ENCODE measurements around the gene ASPSCR1. TPM values are rescaled to one million over a fixed set of nuclear protein-coding genes. Genes with fewer than 3 reads are reported as not detected.

ASPSCR1 gene
- total RNA-seq, 4 donors from 2014 or later, result 10.1 to 21.0 (median 17.1) TPM

DNA sequence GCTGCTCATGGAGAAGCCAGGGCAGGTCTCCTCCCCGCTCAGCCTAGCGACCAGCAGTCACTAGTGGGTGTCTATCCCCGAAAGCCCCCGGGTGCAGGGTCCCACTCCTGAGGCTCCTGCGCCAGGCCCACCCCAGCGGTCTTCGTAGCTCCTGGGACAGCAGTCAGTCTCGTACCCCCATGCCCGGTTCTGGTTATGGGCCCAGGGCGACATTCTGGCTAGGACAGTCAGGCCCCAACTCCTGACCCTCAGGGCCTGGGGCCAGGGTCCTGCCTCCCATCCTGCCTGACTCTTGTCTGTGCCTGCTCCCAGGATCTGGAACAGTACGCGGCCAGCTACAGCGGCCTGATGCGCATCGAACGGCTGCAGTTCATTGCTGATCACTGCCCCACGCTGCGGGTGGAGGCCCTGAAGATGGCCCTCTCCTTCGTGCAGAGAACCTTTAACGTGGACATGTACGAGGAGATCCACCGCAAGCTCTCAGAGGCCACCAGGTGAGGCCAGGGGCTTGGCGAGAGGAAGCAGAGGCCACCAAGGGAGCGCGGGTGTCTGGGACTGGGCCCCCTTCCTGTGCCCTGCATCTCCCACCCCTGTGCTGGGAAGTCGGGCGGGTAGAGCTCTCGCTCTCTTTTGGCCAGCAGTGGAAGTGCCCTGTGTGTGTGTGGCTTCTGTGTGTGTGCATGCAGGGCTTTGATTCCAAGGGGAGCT, 76.3 kb downstream of the ASPSCR1 start:
- Histone ChIP-seq H3K36me3 (peaks cover 37 to 74% (median 40%) of the 10 kb centered on the region in 3 donors), H3K4me1 (peaks cover 28 to 51% (median 36%) of the 10 kb centered on the region in 3 donors), H3K9me3 (no peaks in the 10 kb centered on the region), H3K27me3 (no peaks in the 10 kb centered on the region), H3K4me3 (peak overlapping the region in 1 of 4 donors; percentile 83), H3K27ac (no peak overlapping the region)
- TF ChIP-seq, protein P1, sequence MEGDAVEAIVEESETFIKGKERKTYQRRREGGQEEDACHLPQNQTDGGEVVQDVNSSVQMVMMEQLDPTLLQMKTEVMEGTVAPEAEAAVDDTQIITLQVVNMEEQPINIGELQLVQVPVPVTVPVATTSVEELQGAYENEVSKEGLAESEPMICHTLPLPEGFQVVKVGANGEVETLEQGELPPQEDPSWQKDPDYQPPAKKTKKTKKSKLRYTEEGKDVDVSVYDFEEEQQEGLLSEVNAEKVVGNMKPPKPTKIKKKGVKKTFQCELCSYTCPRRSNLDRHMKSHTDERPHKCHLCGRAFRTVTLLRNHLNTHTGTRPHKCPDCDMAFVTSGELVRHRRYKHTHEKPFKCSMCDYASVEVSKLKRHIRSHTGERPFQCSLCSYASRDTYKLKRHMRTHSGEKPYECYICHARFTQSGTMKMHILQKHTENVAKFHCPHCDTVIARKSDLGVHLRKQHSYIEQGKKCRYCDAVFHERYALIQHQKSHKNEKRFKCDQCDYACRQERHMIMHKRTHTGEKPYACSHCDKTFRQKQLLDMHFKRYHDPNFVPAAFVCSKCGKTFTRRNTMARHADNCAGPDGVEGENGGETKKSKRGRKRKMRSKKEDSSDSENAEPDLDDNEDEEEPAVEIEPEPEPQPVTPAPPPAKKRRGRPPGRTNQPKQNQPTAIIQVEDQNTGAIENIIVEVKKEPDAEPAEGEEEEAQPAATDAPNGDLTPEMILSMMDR (IDR thresholded peaks at IDR 0.05), result no peak
- no peak for TF ChIP-seq POLR2A (IDR thresholded peaks at IDR 0.05)
- DNase-seq, result no peak
- 95 to 96% methylated on average over 8 to 12 of the region's 28 CpGs for WGBS, 2 donors
- intact Hi-C loops (cut with DNase I), result no loop called here

DNA sequence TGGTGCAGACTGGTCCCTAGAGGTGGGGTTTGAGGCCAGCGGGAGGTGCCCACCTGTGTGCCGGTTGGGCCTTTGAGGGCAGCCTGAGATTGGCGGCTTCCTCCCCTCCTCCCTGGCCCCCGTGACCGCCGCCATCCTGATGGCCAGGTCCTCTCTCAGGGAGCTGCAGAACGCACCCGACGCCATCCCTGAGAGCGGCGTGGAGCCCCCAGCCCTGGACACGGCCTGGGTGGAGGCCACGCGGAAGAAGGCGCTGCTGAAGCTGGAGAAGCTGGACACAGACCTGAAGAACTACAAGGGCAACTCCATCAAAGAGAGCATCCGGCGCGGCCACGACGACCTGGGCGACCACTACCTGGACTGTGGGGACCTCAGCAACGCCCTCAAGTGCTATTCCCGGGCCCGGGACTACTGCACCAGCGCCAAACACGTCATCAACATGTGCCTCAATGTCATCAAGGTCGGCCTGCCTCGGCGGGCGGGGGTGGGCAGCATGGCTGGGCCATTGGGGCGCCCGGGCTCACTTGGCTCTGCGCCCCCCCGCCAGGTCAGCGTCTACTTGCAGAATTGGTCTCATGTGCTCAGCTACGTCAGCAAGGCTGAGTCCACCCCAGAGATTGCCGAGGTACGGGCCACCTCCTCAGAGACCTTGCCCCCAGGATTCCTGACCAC, 77.1 kb downstream of the ASPSCR1 start:
- Histone ChIP-seq H3K4me1 (peaks cover 28 to 45% (median 36%) of the 10 kb centered on the region in 3 donors), H3K27ac (no peak overlapping the region), H3K36me3 (peaks cover 39 to 74% (median 43%) of the 10 kb centered on the region in 3 donors), H3K9me3 (no peaks in the 10 kb centered on the region), H3K4me3 (no peak overlapping the region), H3K27me3 (no peaks in the 10 kb centered on the region)
- intact Hi-C loops (cut with DNase I), result no loop called here
- TF ChIP-seq, protein P1 (IDR thresholded peaks at IDR 0.05), result no peak
- no peak for TF ChIP-seq POLR2A (IDR thresholded peaks at IDR 0.05)
- WGBS, 2 donors, result 93% methylated on average over 8 of the region's 38 CpGs; no CpG with 5 or more reads in 1 of the 2 donors
- DNase-seq, result no peak

- Histone ChIP-seq H3K4me1 (peaks cover 24 to 37% (median 28%) of the 10 kb centered on the region in 3 donors), H3K36me3 (peaks cover 45 to 74% (median 50%) of the 10 kb centered on the region in 3 donors), H3K27ac (no peak overlapping the region), H3K27me3 (no peaks in the 10 kb centered on the region), H3K4me3 (no peak overlapping the region), H3K9me3 (no peaks in the 10 kb centered on the region)
- WGBS, 2 donors, result 97% methylated on average over 6 of the region's 26 CpGs; no CpG with 5 or more reads in 1 of the 2 donors
- DNase-seq, result no peak
- intact Hi-C loops (cut with DNase I), result no loop called here
- TF ChIP-seq, protein P1 (IDR thresholded peaks at IDR 0.05), result no peak
- TF ChIP-seq POLR2A (IDR thresholded peaks at IDR 0.05), result no peak
Measured at GRCh38 chr17:82055023-82055964, 77.9 kb downstream of the ASPSCR1 start.

- Histone ChIP-seq H3K27me3 (no peaks in the 10 kb centered on the region), H3K27ac (no peak overlapping the region), H3K4me3 (no peak overlapping the region), H3K9me3 (no peaks in the 10 kb centered on the region), H3K4me1 (peaks cover 17 to 28% (median 19%) of the 10 kb centered on the region in 3 donors), H3K36me3 (peaks cover 54 to 81% (median 58%) of the 10 kb centered on the region in 3 donors)
- no peak for DNase-seq
- intact Hi-C loops (cut with DNase I), result no loop called here
- 86 to 87% methylated on average over 5 to 17 of the region's 28 CpGs for WGBS, 2 donors
- no peak for TF ChIP-seq POLR2A (IDR thresholded peaks at IDR 0.05)
- TF ChIP-seq, protein P1 (IDR thresholded peaks at IDR 0.05), result no peak
Measured at GRCh38 chr17:82055965-82056728, 78.7 kb downstream of the ASPSCR1 start.

All from esophagus squamous epithelium (tissue), 5 donors.